ENCODE data around the gene FBLN1. TPM values are rescaled to one million over a fixed set of nuclear protein-coding genes. Genes with fewer than 3 reads are reported as not detected.
"Not testable (repeated sequence)": the region's sequence is repeated elsewhere in the genome, so short reads cannot be mapped to it uniquely, and the experiment has no call there.

FBLN1 gene
- total RNA-seq, 1 donor from 2014 or later = 297 TPM

GRCh38 chr22:45542001-45542520 lies 39.4 kb downstream of the FBLN1 start:
- Mint-ChIP-seq H3K4me3 (no peak overlapping the region), H3K27me3 (ENCODE audit: low read depth) (no peaks in the 10 kb centered on the region), H3K4me1 (peaks cover 11% of the 10 kb centered on the region), H3K36me3 (peaks cover 38% of the 10 kb centered on the region), H3K27ac (peak overlapping the region; percentile 16), H3K9me3 (no peaks in the 10 kb centered on the region)
- no peak for DNase-seq (ENCODE audit: low spot score in 2 of 2, unreplicated experiment in 2 of 2)
- TF ChIP-seq CTCF (IDR thresholded peaks at IDR 0.05; ENCODE audit: unreplicated experiment) = no peak

- not testable (repeated sequence) for H3K27ac Mint-ChIP-seq; H3K9me3 Mint-ChIP-seq; DNase-seq (ENCODE audit: low spot score in 2 of 2, unreplicated experiment in 2 of 2); H3K4me1 Mint-ChIP-seq; H3K27me3 Mint-ChIP-seq (ENCODE audit: low read depth); H3K4me3 Mint-ChIP-seq
- H3K36me3 Mint-ChIP-seq = peaks cover 39% of the 10 kb centered on the region
Measured at GRCh38 chr22:45542736-45543135, 40.1 kb downstream of the FBLN1 start.

- Mint-ChIP-seq H3K36me3 (peaks cover 40% of the 10 kb centered on the region), H3K27ac (no peak overlapping the region), H3K9me3 (no peaks in the 10 kb centered on the region), H3K27me3 (ENCODE audit: low read depth) (no peaks in the 10 kb centered on the region), H3K4me1 (peaks cover 4% of the 10 kb centered on the region), H3K4me3 (no peak overlapping the region)
- DNase-seq (ENCODE audit: low spot score in 2 of 2, unreplicated experiment in 2 of 2) = no peak
- no peak for TF ChIP-seq CTCF (IDR thresholded peaks at IDR 0.05; ENCODE audit: unreplicated experiment)
Measured at GRCh38 chr22:45543243-45543642, 40.6 kb downstream of the FBLN1 start.

GRCh38 chr22:45544588-45545170 lies 42.0 kb downstream of the FBLN1 start:
- DNase-seq (ENCODE audit: low spot score in 2 of 2, unreplicated experiment in 2 of 2) = no peak
- H3K27me3 Mint-ChIP-seq (ENCODE audit: low read depth) = no peaks in the 10 kb centered on the region
- H3K36me3 Mint-ChIP-seq = peaks cover 43% of the 10 kb centered on the region
- H3K4me3 Mint-ChIP-seq = no peak overlapping the region
- H3K27ac Mint-ChIP-seq = no peak overlapping the region
- H3K4me1 Mint-ChIP-seq = peaks cover 9% of the 10 kb centered on the region
- TF ChIP-seq CTCF (IDR thresholded peaks at IDR 0.05; ENCODE audit: unreplicated experiment) = no peak
- H3K9me3 Mint-ChIP-seq = no peaks in the 10 kb centered on the region

GRCh38 chr22:45546333-45547015 lies 43.8 kb downstream of the FBLN1 start:
- Mint-ChIP-seq H3K36me3 (peaks cover 48% of the 10 kb centered on the region), H3K27ac (no peak overlapping the region), H3K9me3 (no peaks in the 10 kb centered on the region), H3K4me3 (no peak overlapping the region), H3K4me1 (peaks cover 17% of the 10 kb centered on the region), H3K27me3 (ENCODE audit: low read depth) (no peaks in the 10 kb centered on the region)
- no peak for TF ChIP-seq CTCF (IDR thresholded peaks at IDR 0.05; ENCODE audit: unreplicated experiment)
- DNase-seq (ENCODE audit: low spot score in 2 of 2, unreplicated experiment in 2 of 2) = no peak

GRCh38 chr22:45547016-45547345 lies 44.3 kb downstream of the FBLN1 start:
- peaks cover 46% of the 10 kb centered on the region for H3K36me3 Mint-ChIP-seq
- no peak for DNase-seq (ENCODE audit: low spot score in 2 of 2, unreplicated experiment in 2 of 2)
- no peak overlapping the region for H3K4me3 Mint-ChIP-seq
- no peaks in the 10 kb centered on the region for H3K27me3 Mint-ChIP-seq (ENCODE audit: low read depth)
- no peaks in the 10 kb centered on the region for H3K9me3 Mint-ChIP-seq
- peaks cover 21% of the 10 kb centered on the region for H3K4me1 Mint-ChIP-seq
- TF ChIP-seq CTCF (IDR thresholded peaks at IDR 0.05; ENCODE audit: unreplicated experiment) = no peak
- no peak overlapping the region for H3K27ac Mint-ChIP-seq

Data from mesothelial cell of epicardium (in vitro differentiated cells).